Lower lobe of right lung (tissue), 2 donors: ENCODE measurements around the gene CRYAA. TPM values are rescaled to one million over a fixed set of nuclear protein-coding genes. Genes with fewer than 3 reads are reported as not detected.
A peak's percentile ranks its signal among the peaks of the same experiment; 100 is the strongest.
"Not testable (repeated sequence)": the region's sequence is repeated elsewhere in the genome, so short reads cannot be mapped to it uniquely, and the experiment has no call there.

ENCODE experiments used
- ATAC-seq, 2 donors: fragments of 200-7000 bp; cut with Tn5 transposase; one replicate each; pipeline ENCODE4 v1.9.1; 2020 to 2022; ENCODE audit warnings: mild to moderate bottlenecking in 2 of 2, moderate library complexity in 2 of 2
- DNase-seq: peaks from one replicate; pipeline ENCODE4 v3.0.0-alpha.2; 2020
- H3K27ac ChIP-seq: fragments of 200-600 bp; one replicate; pipeline ENCODE4 v1.8.0; 2022
- H3K27me3 ChIP-seq: fragments of 200-600 bp; one replicate; pipeline ENCODE4 v1.8.0; 2022; ENCODE audit warnings: low read depth
- H3K36me3 ChIP-seq: fragments of 200-600 bp; one replicate; pipeline ENCODE4 v1.8.0; 2022; ENCODE audit warnings: mild to moderate bottlenecking
- H3K4me1 ChIP-seq: fragments of 200-600 bp; one replicate; pipeline ENCODE4 v1.8.0; 2022
- H3K4me3 ChIP-seq: fragments of 200-600 bp; one replicate; pipeline ENCODE4 v1.8.0; 2022; ENCODE audit warnings: mild to moderate bottlenecking
- H3K9me3 ChIP-seq: fragments of 200-600 bp; one replicate; pipeline ENCODE4 v1.8.0; 2022
- intact Hi-C: fragments of 100-400 bp; cut with DNase I; formaldehyde crosslinking; loops from one replicate; pipeline ENCODE4 v1.11.0; 2022
- total RNA-seq: library from RNA; stranded (reverse); fragmentation: NEBNext Ultra II Directional; extraction: Animal tissue kit (Norgen Biotek cat#: 25700); gene quantifications from one replicate; pipeline ENCODE4 v1.2.1, GENCODE V29; 2021
- donor health status: DM: no; HTN: yes; CAD: no; lungs with severe emphysema.

The CRYAA gene
- total RNA-seq, 1 donor from 2014 or later, result not detected

GRCh38 chr21:43165734-43166133 lies 3.1 kb upstream of the CRYAA start:
- H3K4me3 ChIP-seq, H3K27ac ChIP-seq, H3K4me1 ChIP-seq, H3K27me3 ChIP-seq, H3K36me3 ChIP-seq, DNase-seq, H3K9me3 ChIP-seq, ATAC-seq, intact Hi-C loops: not testable (repeated sequence)

GRCh38 chr21:43169230-43169886 lies 550 bp downstream of the CRYAA start:
- H3K4me1 ChIP-seq, H3K27me3 ChIP-seq, H3K4me3 ChIP-seq, intact Hi-C loops, DNase-seq, H3K36me3 ChIP-seq, H3K27ac ChIP-seq, H3K9me3 ChIP-seq: not testable (repeated sequence)
- peak; percentile 16 to 32 for ATAC-seq

GRCh38 chr21:43169891-43170290 lies 1.1 kb downstream of the CRYAA start:
- DNase-seq, H3K9me3 ChIP-seq, H3K27ac ChIP-seq, intact Hi-C loops, ATAC-seq, H3K4me3 ChIP-seq, H3K4me1 ChIP-seq, H3K27me3 ChIP-seq, H3K36me3 ChIP-seq: not testable (repeated sequence)

GRCh38 chr21:43172812-43173211 lies 4.0 kb downstream of the CRYAA start:
- intact Hi-C loops, H3K4me1 ChIP-seq, H3K27ac ChIP-seq, H3K4me3 ChIP-seq, H3K9me3 ChIP-seq, ATAC-seq, H3K27me3 ChIP-seq, H3K36me3 ChIP-seq, DNase-seq: not testable (repeated sequence)

GRCh38 chr21:43173438-43173837 lies 4.6 kb downstream of the CRYAA start:
- H3K27me3 ChIP-seq, H3K9me3 ChIP-seq, H3K4me1 ChIP-seq, H3K36me3 ChIP-seq, H3K27ac ChIP-seq, H3K4me3 ChIP-seq, DNase-seq, intact Hi-C loops, ATAC-seq: not testable (repeated sequence)

GRCh38 chr21:43173930-43174329 lies 5.1 kb downstream of the CRYAA start:
- intact Hi-C loops, H3K27ac ChIP-seq, H3K27me3 ChIP-seq, ATAC-seq, H3K4me1 ChIP-seq, H3K36me3 ChIP-seq, H3K4me3 ChIP-seq, H3K9me3 ChIP-seq, DNase-seq: not testable (repeated sequence)

- ATAC-seq, intact Hi-C loops, H3K4me1 ChIP-seq, H3K36me3 ChIP-seq, DNase-seq, H3K27me3 ChIP-seq, H3K27ac ChIP-seq, H3K9me3 ChIP-seq, H3K4me3 ChIP-seq: not testable (repeated sequence)
Measured at GRCh38 chr21:43174998-43175397, 6.2 kb downstream of the CRYAA start.

GRCh38 chr21:43176621-43177020 lies 7.8 kb downstream of the CRYAA start:
- H3K27ac ChIP-seq, DNase-seq, H3K9me3 ChIP-seq, intact Hi-C loops, H3K27me3 ChIP-seq, H3K36me3 ChIP-seq, H3K4me1 ChIP-seq, H3K4me3 ChIP-seq: not testable (repeated sequence)
- ATAC-seq, result peak; percentile 85 to 87

GRCh38 chr21:43177043-43177906 lies 8.5 kb downstream of the CRYAA start:
- ATAC-seq, result peak; percentile 85 to 87
- intact Hi-C loops, result not testable (repeated sequence)

GRCh38 chr21:43178175-43178826 lies 9.5 kb downstream of the CRYAA start:
- H3K27ac ChIP-seq, H3K9me3 ChIP-seq, H3K4me1 ChIP-seq, intact Hi-C loops, H3K36me3 ChIP-seq, H3K27me3 ChIP-seq, DNase-seq, H3K4me3 ChIP-seq: not testable (repeated sequence)
- peak; percentile 48 to 49 for ATAC-seq

More at GRCh38 chr21:43177043-43177906, 8.5 kb downstream of the CRYAA start:
- DNase-seq, H3K4me1 ChIP-seq, H3K4me3 ChIP-seq, H3K27ac ChIP-seq, H3K9me3 ChIP-seq, H3K27me3 ChIP-seq, H3K36me3 ChIP-seq: not testable (repeated sequence)

- H3K27me3 ChIP-seq, H3K9me3 ChIP-seq, H3K36me3 ChIP-seq, H3K4me1 ChIP-seq, intact Hi-C loops, H3K27ac ChIP-seq, ATAC-seq, DNase-seq, H3K4me3 ChIP-seq: not testable (repeated sequence)
Measured at GRCh38 chr21:43181033-43181432, 12.2 kb downstream of the CRYAA start.

GRCh38 chr21:43187268-43187667 lies 18.5 kb downstream of the CRYAA start:
- DNase-seq, intact Hi-C loops, H3K4me3 ChIP-seq, H3K4me1 ChIP-seq, H3K36me3 ChIP-seq, H3K27ac ChIP-seq, H3K27me3 ChIP-seq, ATAC-seq, H3K9me3 ChIP-seq: not testable (repeated sequence)
